IPS-15b (cell line): Measurements from ENCODE around the gene OSCP1.
"Not testable (repeated sequence)": the region's sequence is repeated elsewhere in the genome, so short reads cannot be mapped to it uniquely, and the experiment has no call there.

ENCODE experiments used
- H3K27me3 ChIP-seq: one replicate; pipeline ENCODE4 v1.6.1; 2013; ENCODE audit warnings: low read length; ENCODE audit not compliant: control insufficient read depth, insufficient read depth
- H3K36me3 ChIP-seq: one replicate; pipeline ENCODE4 v1.6.1; 2013; ENCODE audit warnings: low read length; ENCODE audit not compliant: control insufficient read depth, insufficient read depth
- H3K4me1 ChIP-seq: one replicate; pipeline ENCODE4 v1.6.1; 2013; ENCODE audit warnings: mild to moderate bottlenecking, low read length; ENCODE audit not compliant: control insufficient read depth, insufficient read depth
- H3K4me3 ChIP-seq: one replicate; pipeline ENCODE4 v1.5.1; 2013; ENCODE audit warnings: low read depth, low read length
- H3K9ac ChIP-seq: one replicate; pipeline ENCODE4 v1.6.1; 2013; ENCODE audit warnings: low read depth, mild to moderate bottlenecking, low read length
- H3K9me3 ChIP-seq: one replicate; pipeline ENCODE4 v1.6.1; 2013; ENCODE audit warnings: mild to moderate bottlenecking, low read length; ENCODE audit not compliant: control insufficient read depth, insufficient read depth

OSCP1 gene, protein sequence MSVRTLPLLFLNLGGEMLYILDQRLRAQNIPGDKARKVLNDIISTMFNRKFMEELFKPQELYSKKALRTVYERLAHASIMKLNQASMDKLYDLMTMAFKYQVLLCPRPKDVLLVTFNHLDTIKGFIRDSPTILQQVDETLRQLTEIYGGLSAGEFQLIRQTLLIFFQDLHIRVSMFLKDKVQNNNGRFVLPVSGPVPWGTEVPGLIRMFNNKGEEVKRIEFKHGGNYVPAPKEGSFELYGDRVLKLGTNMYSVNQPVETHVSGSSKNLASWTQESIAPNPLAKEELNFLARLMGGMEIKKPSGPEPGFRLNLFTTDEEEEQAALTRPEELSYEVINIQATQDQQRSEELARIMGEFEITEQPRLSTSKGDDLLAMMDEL

DNA sequence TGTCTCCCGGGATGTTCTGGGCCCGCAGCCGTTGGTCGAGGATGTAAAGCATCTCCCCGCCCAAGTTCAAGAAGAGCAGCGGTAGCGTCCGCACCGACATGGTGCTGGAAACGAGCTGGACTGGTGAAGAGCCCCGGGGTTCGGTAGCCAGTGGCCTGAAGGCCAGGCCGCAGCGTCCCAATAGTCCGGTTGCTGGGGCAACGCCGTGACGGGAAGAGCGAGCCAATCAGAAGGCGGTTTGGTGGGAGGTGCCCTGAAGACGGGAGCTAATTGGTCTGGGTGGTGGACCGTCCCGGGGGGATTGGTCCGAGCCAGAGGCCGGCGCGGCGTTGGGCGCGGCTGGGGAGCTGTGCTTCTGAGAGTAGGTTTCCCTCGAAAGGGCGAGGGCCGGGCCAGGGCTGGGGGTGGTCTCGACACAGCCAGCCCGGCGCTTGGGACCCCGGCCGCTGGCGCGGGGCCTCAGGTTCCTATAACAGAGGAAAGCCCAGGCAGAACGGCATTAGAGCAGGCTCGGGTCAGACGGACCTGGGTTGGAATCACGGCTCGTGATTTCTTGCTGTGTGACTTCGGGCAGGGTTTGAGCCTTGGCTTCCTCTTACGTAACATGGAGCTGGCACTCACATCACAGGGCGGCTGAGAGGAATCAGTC lies at the start of gene OSCP1:
Gene OSCP1, minus strand, starts transcription at position 182 of the 649 bp plus-strand sequence. Its CDS starts 82 bp downstream, at position 100.
- Histone ChIP-seq H3K9me3 (no peaks in the 10 kb centered on the region), H3K4me1 (no peaks in the 10 kb centered on the region), H3K36me3 (peaks cover 14% of the 10 kb centered on the region), H3K27me3 (no peaks in the 10 kb centered on the region), H3K4me3 (peak within 1 kb of the TSS; percentile 77), H3K9ac (peak within 1 kb of the TSS; percentile 28)

GRCh38 chr1:36497207-36497606 lies 47.0 kb upstream of the OSCP1 start:
- H3K9me3 ChIP-seq = no peaks in the 10 kb centered on the region
- no peaks in the 10 kb centered on the region for H3K27me3 ChIP-seq
- H3K36me3 ChIP-seq = no peaks in the 10 kb centered on the region
- H3K4me1 ChIP-seq = no peaks in the 10 kb centered on the region
- H3K4me3 ChIP-seq = no peak overlapping the region
- no peak overlapping the region for H3K9ac ChIP-seq

- H3K9me3 ChIP-seq = no peaks in the 10 kb centered on the region
- no peaks in the 10 kb centered on the region for H3K36me3 ChIP-seq
- no peaks in the 10 kb centered on the region for H3K27me3 ChIP-seq
- H3K4me3 ChIP-seq = no peak overlapping the region
- no peaks in the 10 kb centered on the region for H3K4me1 ChIP-seq
- no peak overlapping the region for H3K9ac ChIP-seq
Observed at GRCh38 chr1:36494971-36495370, 44.7 kb upstream of the OSCP1 start.

GRCh38 chr1:36493524-36493923 lies 43.3 kb upstream of the OSCP1 start:
- Histone ChIP-seq H3K9ac (no peak overlapping the region), H3K4me1 (no peaks in the 10 kb centered on the region), H3K36me3 (no peaks in the 10 kb centered on the region), H3K9me3 (no peaks in the 10 kb centered on the region), H3K4me3 (no peak overlapping the region), H3K27me3 (no peaks in the 10 kb centered on the region)

DNA sequence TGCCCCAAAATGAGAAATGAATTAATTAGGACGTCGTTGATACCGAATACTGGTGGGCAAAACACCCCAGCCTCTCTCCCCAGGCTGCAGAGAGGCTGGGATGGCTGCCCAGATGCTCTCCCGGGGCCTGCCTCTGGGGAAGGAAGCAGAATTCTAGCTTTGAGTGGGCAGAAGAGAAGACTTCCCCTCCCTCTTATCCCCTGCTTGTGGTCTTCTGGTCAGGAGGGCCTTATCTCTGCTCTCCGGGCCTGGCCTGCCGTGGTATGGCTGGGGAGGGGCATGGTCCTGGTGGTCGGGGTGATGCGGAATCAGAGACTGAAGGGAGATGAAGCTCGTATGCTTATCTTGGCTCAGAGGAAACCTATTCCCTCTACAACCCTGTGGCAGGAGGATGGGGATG lies 42.2 kb upstream of the OSCP1 start:
- no peaks in the 10 kb centered on the region for H3K27me3 ChIP-seq
- H3K9me3 ChIP-seq = no peaks in the 10 kb centered on the region
- no peaks in the 10 kb centered on the region for H3K36me3 ChIP-seq
- H3K9ac ChIP-seq = no peak overlapping the region
- H3K4me3 ChIP-seq = no peak overlapping the region
- no peaks in the 10 kb centered on the region for H3K4me1 ChIP-seq

- H3K4me3 ChIP-seq, H3K36me3 ChIP-seq, H3K27me3 ChIP-seq, H3K9me3 ChIP-seq, H3K9ac ChIP-seq, H3K4me1 ChIP-seq: not testable (repeated sequence)
Observed at GRCh38 chr1:36489258-36490051, 39.2 kb upstream of the OSCP1 start.

GRCh38 chr1:36487906-36488305 lies 37.7 kb upstream of the OSCP1 start:
- no peaks in the 10 kb centered on the region for H3K27me3 ChIP-seq
- no peak overlapping the region for H3K4me3 ChIP-seq
- H3K4me1 ChIP-seq = no peaks in the 10 kb centered on the region
- H3K36me3 ChIP-seq = no peaks in the 10 kb centered on the region
- no peaks in the 10 kb centered on the region for H3K9me3 ChIP-seq
- H3K9ac ChIP-seq = no peak overlapping the region

- not testable (repeated sequence) for H3K4me1 ChIP-seq, H3K27me3 ChIP-seq, H3K36me3 ChIP-seq, H3K4me3 ChIP-seq, H3K9ac ChIP-seq, H3K9me3 ChIP-seq
Observed at GRCh38 chr1:36487336-36487725, 37.1 kb upstream of the OSCP1 start.

GRCh38 chr1:36486439-36487335 lies 36.4 kb upstream of the OSCP1 start:
- H3K9ac ChIP-seq = no peak overlapping the region
- no peaks in the 10 kb centered on the region for H3K9me3 ChIP-seq
- no peak overlapping the region for H3K4me3 ChIP-seq
- H3K36me3 ChIP-seq = no peaks in the 10 kb centered on the region
- H3K27me3 ChIP-seq = no peaks in the 10 kb centered on the region
- H3K4me1 ChIP-seq = no peaks in the 10 kb centered on the region

GRCh38 chr1:36486093-36486438 lies 35.8 kb upstream of the OSCP1 start:
- no peaks in the 10 kb centered on the region for H3K4me1 ChIP-seq
- no peak overlapping the region for H3K4me3 ChIP-seq
- no peaks in the 10 kb centered on the region for H3K27me3 ChIP-seq
- H3K9ac ChIP-seq = no peak overlapping the region
- H3K36me3 ChIP-seq = no peaks in the 10 kb centered on the region
- H3K9me3 ChIP-seq = no peaks in the 10 kb centered on the region

DNA sequence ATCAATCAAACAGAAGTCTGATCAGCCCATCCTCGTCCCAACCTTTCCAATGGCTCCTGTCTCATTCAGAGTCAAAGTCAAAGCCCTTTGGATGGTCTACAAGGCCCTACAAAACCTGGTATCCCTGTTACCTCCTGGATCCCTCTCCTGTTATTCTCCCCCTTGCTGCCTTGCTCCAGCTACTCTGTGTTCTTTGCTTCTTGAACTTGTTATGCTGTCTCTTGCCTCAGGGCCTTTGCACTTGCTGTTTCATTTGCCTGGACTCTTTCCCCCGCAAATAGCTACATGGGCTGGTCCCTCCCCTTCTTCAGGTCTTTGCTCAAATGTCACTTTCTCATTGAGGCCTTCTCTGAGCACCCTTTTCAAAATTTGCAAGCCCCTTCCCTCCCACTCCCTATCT lies 33.8 kb upstream of the OSCP1 start:
- Histone ChIP-seq H3K9me3 (no peaks in the 10 kb centered on the region), H3K4me1 (no peaks in the 10 kb centered on the region), H3K27me3 (no peaks in the 10 kb centered on the region), H3K4me3 (no peak overlapping the region), H3K9ac (no peak overlapping the region), H3K36me3 (no peaks in the 10 kb centered on the region)
